ENCODE data around the gene IL3RA.
"Not testable (repeated sequence)": the region's sequence is repeated elsewhere in the genome, so short reads cannot be mapped to it uniquely, and the experiment has no call there.

IL3RA gene

GRCh38 chrX:1327651-1328304 is 8.8 kb upstream of the IL3RA start:
- H3K4me3 ChIP-seq (ENCODE audit: low read depth, low read length) = no peak overlapping the region

GRCh38 chrX:1330605-1331004 is 6.0 kb upstream of the IL3RA start:
- H3K4me3 ChIP-seq (ENCODE audit: low read depth, low read length) = no peak overlapping the region

GRCh38 chrX:1332433-1332832 is 4.2 kb upstream of the IL3RA start:
- H3K4me3 ChIP-seq (ENCODE audit: low read depth, low read length) = not testable (repeated sequence)

DNA sequence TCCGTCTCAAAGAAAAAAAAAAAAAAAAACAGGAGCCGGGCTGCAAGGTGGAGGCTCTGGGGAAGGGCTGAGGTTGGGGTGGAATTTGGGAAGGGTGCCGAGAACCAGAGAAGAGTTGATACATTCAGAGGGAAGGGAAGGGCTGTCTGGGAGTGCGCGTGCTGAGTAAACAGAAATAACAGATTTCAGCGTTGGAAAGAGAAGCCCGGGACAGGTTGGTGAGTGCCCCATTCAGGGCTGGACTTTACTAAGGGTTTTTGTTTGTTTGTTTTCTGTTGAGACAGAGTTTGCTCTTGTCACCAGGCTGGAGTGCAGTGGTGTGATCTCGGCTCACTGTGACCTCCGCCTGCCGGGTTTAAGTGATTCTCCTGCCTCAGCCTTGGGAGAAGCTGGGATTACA is 1.7 kb upstream of the IL3RA start:
- no peak overlapping the region for H3K4me3 ChIP-seq (ENCODE audit: low read depth, low read length)

- H3K4me3 ChIP-seq (ENCODE audit: low read depth, low read length) = no peak overlapping the region
Measured at GRCh38 chrX:1336948-1337779, 579 bp downstream of the IL3RA start.

- no peak overlapping the region for H3K4me3 ChIP-seq (ENCODE audit: low read depth, low read length)
Measured at GRCh38 chrX:1341545-1342184, 5.1 kb downstream of the IL3RA start.

DNA sequence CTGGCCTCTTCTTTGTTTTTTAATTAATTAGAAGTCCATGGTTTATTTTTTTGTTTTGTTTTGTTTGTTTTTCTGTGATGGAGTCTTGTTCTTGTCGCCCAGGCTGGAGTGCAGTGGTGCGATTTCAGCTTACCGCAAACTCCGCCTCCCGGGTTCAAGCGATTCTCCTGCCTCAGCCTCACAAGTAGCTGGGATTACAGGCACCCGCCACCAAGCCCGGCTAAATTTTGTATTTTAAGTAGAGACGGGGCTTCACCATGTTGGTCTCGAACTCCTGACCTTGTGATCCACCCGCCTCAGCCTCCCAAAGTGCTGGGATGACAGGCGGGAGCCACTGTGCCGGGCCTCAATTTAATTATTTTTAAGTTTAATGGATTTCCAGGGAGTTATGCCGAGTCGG is 13.0 kb downstream of the IL3RA start:
- H3K4me3 ChIP-seq (ENCODE audit: low read depth, low read length) = not testable (repeated sequence)

DNA sequence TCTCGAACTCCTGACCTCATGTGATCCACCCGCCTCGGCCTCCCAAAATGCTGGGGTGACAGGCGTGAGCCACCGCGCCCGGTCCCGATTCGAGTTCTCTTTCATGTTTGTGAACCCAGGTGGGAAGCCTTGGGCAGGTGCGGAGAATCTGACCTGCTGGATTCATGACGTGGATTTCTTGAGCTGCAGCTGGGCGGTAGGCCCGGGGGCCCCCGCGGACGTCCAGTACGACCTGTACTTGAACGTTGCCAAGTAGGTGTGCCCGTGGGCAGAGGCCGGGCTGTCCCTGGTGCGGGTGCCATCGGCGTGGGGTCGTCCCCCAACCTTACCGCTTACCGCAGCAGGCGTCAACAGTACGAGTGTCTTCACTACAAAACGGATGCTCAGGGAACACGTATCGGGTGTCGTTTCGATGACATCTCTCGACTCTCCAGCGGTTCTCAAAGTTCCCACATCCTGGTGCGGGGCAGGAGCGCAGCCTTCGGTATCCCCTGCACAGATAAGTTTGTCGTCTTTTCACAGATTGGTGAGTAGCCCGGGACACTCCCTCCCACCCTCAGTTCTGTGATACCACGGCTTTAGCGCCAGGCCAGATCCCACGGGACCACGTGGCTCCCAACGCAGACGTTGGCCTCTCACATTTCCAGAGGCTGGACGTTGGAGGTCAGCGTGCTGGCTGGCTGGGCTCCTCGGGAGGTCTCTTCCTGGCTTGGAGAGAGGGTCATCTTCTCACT is 15.6 kb downstream of the IL3RA start:
- no peak overlapping the region for H3K4me3 ChIP-seq (ENCODE audit: low read depth, low read length)

GRCh38 chrX:1354036-1355019 is 17.7 kb downstream of the IL3RA start:
- no peak overlapping the region for H3K4me3 ChIP-seq (ENCODE audit: low read depth, low read length)

- H3K4me3 ChIP-seq (ENCODE audit: low read depth, low read length) = no peak overlapping the region
Measured at GRCh38 chrX:1355131-1356046, 18.8 kb downstream of the IL3RA start.

- H3K4me3 ChIP-seq (ENCODE audit: low read depth, low read length) = no peak overlapping the region
Measured at GRCh38 chrX:1357993-1358392, 21.4 kb downstream of the IL3RA start.

- H3K4me3 ChIP-seq (ENCODE audit: low read depth, low read length) = no peak overlapping the region
Measured at GRCh38 chrX:1358793-1359476, 22.4 kb downstream of the IL3RA start.

DNA sequence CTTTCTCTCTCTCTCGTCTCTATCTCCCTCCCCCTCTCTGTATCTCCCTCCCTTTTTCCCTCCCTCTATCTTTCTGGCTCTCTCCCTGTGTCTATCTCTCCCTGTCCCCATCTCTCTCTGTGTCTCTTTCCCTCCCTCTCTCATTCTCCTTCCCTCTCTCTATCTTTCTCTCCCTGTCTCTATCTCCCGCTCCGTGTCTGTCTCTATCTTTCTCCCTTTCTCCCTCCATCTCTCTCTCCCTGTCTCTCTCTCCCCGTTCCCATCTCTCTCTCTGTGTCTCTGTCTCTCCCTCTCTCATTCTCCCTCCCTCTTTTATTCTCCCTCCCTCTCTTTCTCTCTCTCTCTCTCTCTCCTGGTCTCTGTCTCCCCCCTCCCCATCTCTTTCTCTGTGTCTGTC is 22.9 kb downstream of the IL3RA start:
- H3K4me3 ChIP-seq (ENCODE audit: low read depth, low read length) = no peak overlapping the region

DNA sequence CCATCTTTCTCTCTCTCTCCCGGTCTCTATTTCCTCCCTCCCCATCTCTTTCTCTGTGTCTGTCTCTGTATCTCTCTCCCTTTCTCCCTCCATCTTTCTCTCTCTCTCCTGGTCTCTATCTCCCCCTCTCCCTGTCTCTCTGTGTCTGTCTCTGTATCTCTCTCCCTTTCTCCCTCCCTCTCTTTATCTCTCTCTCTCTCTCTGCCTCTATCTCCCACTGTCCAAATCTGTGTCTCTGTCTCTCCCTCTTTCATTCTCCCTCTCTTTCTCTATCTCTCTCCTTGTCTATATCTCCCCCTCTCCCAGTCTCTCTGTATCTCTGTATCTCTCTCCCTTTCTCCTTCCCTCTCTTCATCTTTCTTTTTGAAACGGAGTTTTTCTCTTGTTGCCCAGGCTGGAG is 23.6 kb downstream of the IL3RA start:
- H3K4me3 ChIP-seq (ENCODE audit: low read depth, low read length) = no peak overlapping the region

GRCh38 chrX:1361275-1361674 is 24.7 kb downstream of the IL3RA start:
- no peak overlapping the region for H3K4me3 ChIP-seq (ENCODE audit: low read depth, low read length)

- H3K4me3 ChIP-seq (ENCODE audit: low read depth, low read length) = no peak overlapping the region
Measured at GRCh38 chrX:1361910-1362309, 25.3 kb downstream of the IL3RA start.

DNA sequence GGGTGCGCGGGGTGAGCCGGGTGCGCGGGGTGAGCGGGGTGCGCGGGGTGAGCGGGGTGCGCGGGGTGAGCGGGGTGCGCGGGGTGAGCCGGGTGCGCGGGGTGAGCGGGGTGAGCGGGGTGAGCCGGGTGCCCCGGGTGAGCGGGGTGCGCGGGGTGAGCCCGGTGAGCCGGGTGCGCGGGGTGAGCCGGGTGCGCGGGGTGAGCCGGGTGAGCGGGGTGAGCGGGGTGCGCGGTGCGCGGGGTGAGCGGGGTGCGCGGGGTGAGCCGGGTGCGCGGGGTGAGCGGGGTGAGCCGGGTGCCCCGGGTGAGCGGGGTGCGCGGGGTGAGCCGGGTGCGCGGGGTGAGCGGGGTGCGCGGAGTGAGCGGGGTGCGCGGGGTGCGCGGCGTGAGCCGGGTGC is 29.8 kb downstream of the IL3RA start:
- not testable (repeated sequence) for H3K4me3 ChIP-seq (ENCODE audit: low read depth, low read length)

DNA sequence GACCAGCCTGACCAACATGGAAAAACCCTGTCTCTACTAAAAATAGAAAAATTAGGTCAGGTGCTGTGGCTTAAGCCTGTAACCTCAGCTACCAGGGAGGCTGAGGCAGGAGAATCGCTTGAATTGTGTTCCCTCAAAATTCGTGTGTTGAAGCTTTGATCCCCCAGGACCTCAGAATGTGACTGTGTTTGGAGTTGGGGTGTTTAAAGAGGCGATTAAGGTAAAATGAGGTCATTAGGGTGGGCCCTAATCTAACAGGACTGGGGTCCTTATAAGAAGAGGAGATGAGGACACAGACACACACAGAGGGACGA is 31.8 kb downstream of the IL3RA start:
- H3K4me3 ChIP-seq (ENCODE audit: low read depth, low read length) = no peak overlapping the region

GRCh38 chrX:1378306-1378759 is 41.7 kb downstream of the IL3RA start:
- no peak overlapping the region for H3K4me3 ChIP-seq (ENCODE audit: low read depth, low read length)

Data from iPS-11a (cell line).